ENCODE results near the gene CFAP46. TPM values are rescaled to one million over a fixed set of nuclear protein-coding genes. Genes with fewer than 3 reads are reported as not detected.
A peak's percentile ranks its signal among the peaks of the same experiment; 100 is the strongest.
"Not testable (repeated sequence)": the region's sequence is repeated elsewhere in the genome, so short reads cannot be mapped to it uniquely, and the experiment has no call there.

Gene CFAP46
- total RNA-seq, 3 donors from 2014 or later: 0.22 to 0.53 (median 0.42) TPM

DNA sequence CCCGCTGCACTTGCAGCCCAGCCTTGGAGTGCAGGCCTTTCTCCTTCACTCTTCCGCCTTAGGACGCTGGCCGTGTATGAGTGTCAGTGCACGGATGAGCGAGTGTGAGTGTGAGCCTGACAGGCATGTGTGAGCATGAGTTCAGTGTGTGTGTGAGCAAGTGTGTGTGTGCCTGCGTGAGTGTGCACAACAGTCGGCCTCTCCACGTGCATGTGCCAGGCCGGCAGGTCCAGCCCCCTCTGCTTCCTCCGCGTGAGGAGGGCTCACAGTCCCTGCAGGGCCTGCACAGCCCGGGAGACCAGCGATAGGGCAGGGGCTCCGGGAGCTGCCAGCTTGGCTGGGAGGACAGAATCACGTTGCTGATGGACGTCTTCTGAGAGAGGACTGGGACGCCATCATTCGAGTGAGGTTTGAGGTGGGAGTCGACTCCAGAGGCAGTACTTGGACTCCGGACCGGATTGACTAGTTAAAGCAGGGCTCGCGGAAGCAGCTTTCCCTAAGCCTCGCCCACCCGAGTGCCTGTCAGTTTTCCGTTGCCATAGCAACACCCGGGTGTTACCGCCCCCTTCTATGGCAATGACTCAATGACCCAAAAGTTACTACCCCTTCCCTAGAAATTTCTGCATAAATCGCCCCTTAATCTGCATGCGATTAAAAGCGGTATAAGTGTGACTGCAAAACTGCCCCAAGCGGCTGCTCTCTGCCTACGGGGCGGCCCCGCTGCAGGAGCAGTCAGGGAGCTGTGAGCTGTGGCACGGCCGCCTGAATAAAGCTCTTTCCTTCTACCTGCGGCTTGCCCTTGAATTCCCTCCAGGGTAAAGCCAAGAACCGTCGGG, 19.6 kb upstream of the CFAP46 start:
- peak; percentile 78 to 79 for ATAC-seq
- Mint-ChIP-seq H3K4me1 (ENCODE audit: low read depth) (peaks cover 29% of the 10 kb centered on the region), H3K9me3 (no peaks in the 10 kb centered on the region), H3K36me3 (ENCODE audit: insufficient read depth) (no peaks in the 10 kb centered on the region), H3K27me3 (ENCODE audit: low read depth) (peaks cover 30% of the 10 kb centered on the region), H3K4me3 (peak overlapping the region; percentile 91)
- peak; percentile 47 for DNase-seq

DNA sequence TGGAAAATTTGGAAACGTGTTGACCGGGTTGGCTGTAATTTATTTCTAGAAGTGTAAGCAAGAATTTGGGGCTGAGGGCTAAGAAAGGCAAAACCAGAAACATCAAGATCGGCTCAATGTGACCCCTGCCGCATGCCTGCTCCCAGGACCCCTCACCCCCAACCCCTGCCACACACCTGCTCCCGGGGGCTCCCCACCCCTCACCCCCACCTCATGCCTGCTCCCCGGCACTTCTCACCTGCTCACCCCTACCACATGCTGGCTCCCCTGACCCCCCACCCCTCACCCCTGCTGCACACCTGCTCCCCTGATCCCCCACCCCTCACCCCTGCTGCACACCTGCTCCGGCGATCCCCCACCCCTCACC, 19.0 kb upstream of the CFAP46 start:
- H3K27me3 Mint-ChIP-seq (ENCODE audit: low read depth): peaks cover 29% of the 10 kb centered on the region
- no peak overlapping the region for H3K4me3 Mint-ChIP-seq
- H3K36me3 Mint-ChIP-seq (ENCODE audit: insufficient read depth): no peaks in the 10 kb centered on the region
- no peak for DNase-seq
- H3K4me1 Mint-ChIP-seq (ENCODE audit: low read depth): peaks cover 29% of the 10 kb centered on the region
- ATAC-seq: no peak
- H3K9me3 Mint-ChIP-seq: no peaks in the 10 kb centered on the region

DNA sequence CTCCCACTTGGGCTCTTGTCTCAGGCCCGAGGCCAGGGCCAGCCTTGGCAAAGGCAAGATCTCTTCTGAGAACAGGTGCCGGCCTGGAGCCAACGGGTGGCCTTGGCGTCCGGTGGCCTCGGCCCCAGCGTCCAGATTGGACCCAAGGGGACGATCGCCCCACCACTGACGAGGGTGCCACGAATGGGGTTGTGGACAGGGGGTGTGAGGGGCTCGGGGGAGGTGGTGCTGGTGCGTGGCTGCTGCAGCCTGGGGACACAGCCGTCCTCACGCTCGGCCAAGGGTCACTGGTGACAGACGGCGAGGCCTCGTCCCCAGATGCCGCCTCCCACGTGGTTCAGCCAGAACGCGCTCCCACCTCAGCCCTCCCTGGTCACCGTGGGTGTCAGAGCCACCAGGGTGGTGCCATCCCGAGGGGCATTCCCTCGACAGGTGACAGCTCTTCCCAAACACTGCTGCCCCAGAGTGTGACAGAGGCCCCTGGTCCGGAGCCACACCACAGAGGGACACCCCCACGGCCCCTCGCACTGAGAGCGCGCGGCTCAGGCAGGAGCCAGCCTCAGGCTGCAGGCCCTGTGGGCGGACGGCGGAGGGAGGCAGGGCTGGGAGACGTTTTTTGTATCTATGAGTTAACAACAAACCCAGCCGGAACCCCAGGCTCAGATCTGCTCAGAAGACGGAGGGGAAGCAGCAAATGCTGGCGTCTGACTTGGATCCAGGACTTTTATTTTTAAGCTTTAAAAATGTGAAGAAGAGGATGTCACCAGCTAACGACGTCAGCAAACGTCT, 18.5 kb upstream of the CFAP46 start:
- DNase-seq (no peak), ATAC-seq (no peak)
- no peaks in the 10 kb centered on the region for H3K9me3 Mint-ChIP-seq
- peaks cover 24% of the 10 kb centered on the region for H3K27me3 Mint-ChIP-seq (ENCODE audit: low read depth)
- no peaks in the 10 kb centered on the region for H3K36me3 Mint-ChIP-seq (ENCODE audit: insufficient read depth)
- H3K4me1 Mint-ChIP-seq (ENCODE audit: low read depth): peaks cover 29% of the 10 kb centered on the region
- H3K4me3 Mint-ChIP-seq: no peak overlapping the region

DNA sequence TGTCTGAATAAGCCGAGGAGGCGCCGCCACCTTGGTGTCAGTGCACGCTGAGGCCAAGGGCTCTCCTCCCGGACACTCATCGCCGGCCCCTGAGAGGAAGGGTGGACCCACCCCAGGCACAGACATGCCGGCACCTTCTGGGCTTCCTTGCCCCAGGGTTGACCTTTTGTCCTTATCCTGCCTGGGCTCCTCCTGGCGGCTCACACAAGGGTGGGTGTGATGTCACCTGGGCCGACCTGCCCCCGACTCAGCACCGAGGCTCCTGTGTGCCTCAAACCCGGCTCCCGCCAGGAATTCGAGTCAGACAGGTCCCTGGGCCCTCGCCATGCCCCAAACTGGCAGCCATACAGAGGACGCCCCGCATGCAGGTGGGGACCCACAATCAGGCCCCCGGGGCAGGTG, 17.7 kb upstream of the CFAP46 start:
- ATAC-seq (no peak), DNase-seq (no peak)
- H3K4me3 Mint-ChIP-seq: no peak overlapping the region
- peaks cover 19% of the 10 kb centered on the region for H3K27me3 Mint-ChIP-seq (ENCODE audit: low read depth)
- H3K9me3 Mint-ChIP-seq: no peaks in the 10 kb centered on the region
- no peaks in the 10 kb centered on the region for H3K36me3 Mint-ChIP-seq (ENCODE audit: insufficient read depth)
- H3K4me1 Mint-ChIP-seq (ENCODE audit: low read depth): peaks cover 25% of the 10 kb centered on the region

DNA sequence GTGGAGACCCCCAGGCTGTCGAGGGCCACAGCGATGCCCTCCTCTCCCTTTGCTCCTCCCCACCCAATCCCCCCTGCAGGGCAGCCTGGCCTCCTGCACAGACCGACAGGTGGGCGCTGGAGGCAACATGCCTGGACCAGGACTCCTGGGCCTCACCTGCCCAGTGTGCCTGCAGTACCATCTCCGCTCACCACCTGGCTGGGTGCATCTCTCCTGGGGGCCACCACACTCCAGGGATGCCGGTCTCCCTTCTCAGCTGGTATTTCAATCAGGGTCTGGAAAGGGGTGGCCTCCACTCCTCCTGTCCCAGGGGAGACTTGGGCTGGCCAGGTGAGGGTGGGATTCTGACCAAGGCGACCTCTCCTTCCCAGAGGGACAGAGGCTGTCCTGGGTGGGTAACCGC, 17.2 kb upstream of the CFAP46 start:
- Mint-ChIP-seq H3K27me3 (ENCODE audit: low read depth) (peaks cover 14% of the 10 kb centered on the region), H3K9me3 (no peaks in the 10 kb centered on the region), H3K4me1 (ENCODE audit: low read depth) (peaks cover 23% of the 10 kb centered on the region), H3K4me3 (no peak overlapping the region), H3K36me3 (ENCODE audit: insufficient read depth) (no peaks in the 10 kb centered on the region)
- ATAC-seq: no peak
- no peak for DNase-seq

DNA sequence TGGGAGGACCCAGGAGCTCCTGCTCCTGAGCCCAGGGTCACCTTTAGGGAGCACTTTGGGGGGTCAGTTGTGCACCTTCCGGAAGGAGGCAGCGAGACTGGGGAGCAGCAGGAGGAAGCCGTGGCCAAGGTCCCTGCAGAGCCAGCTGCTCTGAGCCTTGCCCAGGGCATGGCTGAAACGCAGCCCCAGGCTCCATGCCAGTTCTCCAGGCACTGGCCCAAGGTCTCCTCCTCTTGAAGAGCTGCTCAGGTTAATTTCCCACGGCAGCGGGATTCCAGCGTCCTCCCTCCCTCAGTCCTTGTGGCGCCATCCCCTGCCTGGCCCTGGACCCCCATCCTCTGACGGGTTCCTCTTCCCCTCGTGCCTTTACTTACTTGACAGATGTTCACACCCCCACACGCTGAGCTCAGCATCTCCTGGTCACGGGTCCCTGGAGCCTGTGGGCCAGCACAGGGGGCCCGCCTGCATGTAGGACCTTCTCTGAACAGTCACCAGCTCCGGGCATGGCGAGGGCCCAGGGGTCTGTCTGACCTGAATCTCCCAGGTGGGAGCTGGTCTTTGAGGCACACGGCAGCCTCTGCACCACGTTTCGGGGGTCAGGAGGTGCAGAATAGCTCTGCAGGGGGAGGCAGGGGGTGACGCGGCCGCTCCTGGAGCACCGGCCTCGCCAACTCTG, 16.7 kb upstream of the CFAP46 start:
- H3K4me3 Mint-ChIP-seq: no peak overlapping the region
- H3K36me3 Mint-ChIP-seq (ENCODE audit: insufficient read depth): no peaks in the 10 kb centered on the region
- no peak for ATAC-seq
- H3K27me3 Mint-ChIP-seq (ENCODE audit: low read depth): peaks cover 10% of the 10 kb centered on the region
- no peaks in the 10 kb centered on the region for H3K9me3 Mint-ChIP-seq
- H3K4me1 Mint-ChIP-seq (ENCODE audit: low read depth): peaks cover 23% of the 10 kb centered on the region
- DNase-seq: no peak

DNA sequence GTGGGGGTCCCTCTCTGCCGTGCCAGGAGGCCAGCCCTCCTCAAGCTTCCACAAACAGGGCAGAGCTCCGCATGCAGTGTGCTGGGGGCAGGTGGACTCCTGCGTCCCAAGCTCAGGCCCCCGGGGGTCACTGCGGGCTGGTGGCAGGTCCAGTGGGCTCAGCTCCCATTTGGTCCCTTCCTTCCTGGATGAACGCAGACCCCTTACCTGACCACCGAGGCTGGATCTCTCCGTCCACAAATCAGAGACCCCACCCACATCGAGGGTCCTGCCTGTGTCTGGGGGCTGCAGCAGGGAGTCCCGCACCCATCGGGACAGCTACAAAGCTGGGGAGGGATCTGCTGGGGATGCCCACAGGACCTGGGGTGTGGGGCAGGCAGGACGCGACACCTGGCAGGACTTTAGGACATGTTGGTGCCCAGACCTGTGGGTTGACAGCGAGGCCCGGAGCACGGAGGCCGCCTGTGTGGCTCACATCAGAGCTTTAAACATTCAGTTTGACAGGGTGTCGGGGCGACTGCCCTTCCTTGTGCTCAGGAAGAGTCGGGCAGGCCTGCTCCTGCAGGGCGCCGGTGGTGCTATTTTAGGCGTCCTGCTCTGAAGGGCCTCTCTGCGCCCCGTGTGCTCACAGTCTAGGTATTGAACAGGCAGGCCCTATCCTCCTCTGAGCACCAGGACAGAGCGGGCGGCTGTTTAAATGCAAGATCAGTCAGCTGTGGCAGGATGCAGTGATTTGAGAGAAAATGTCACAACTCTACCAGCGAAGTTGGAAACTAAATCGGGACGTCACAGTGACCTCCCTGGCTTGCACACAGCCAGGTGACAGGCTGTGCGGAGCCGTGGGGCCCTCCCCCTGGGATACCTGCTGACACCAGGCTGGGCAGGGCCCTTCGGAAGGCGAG, 15.9 kb upstream of the CFAP46 start:
- Mint-ChIP-seq H3K36me3 (ENCODE audit: insufficient read depth) (no peaks in the 10 kb centered on the region), H3K4me1 (ENCODE audit: low read depth) (peaks cover 17% of the 10 kb centered on the region), H3K9me3 (no peaks in the 10 kb centered on the region), H3K4me3 (no peak overlapping the region), H3K27me3 (ENCODE audit: low read depth) (peaks cover 6% of the 10 kb centered on the region)
- ATAC-seq (no peak), DNase-seq (no peak)

DNA sequence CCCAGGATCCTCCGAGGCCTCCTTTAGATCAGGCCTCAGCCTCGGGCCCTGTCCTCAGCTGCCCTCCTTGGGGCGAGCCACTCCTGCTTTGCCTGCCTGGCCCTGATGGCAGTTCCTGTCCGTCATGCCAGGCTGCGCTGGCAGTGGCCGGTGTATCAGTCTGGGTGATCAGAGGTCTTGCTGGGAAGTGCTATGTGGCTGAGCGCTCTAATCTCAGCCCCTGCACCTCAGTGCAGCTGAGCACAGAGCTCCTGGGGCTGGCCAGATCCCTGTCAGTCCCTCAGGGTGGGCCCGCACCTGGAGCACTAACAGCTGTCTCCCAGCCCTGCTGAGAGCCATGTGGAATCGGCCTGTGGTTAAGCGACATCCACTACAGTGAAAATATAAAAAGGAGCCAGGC, 14.8 kb upstream of the CFAP46 start:
- Mint-ChIP-seq H3K36me3 (ENCODE audit: insufficient read depth) (no peaks in the 10 kb centered on the region), H3K27me3 (ENCODE audit: low read depth) (peaks cover 8% of the 10 kb centered on the region), H3K4me1 (ENCODE audit: low read depth) (peaks cover 6% of the 10 kb centered on the region), H3K4me3 (no peak overlapping the region), H3K9me3 (no peaks in the 10 kb centered on the region)
- no peak for DNase-seq
- ATAC-seq: no peak

DNA sequence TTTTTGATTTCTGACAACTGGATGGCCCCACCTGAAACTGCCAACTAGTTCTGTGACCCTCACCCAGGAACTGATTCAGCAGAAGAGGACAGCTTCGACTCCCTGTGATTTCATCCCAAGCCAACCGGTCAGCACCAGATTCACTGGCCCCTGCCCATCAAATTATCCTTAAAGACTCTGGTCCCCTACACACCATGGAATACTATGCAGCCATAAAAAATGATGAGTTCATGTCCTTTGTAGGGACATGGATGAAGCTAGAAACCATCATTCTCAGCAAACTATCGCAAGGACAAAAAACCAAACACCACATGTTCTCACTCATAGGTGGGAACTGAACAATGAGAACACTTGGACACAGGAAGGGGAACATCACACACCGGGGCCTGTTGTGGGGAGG, 13.9 kb upstream of the CFAP46 start:
- H3K9me3 Mint-ChIP-seq; H3K4me3 Mint-ChIP-seq; DNase-seq; H3K4me1 Mint-ChIP-seq (ENCODE audit: low read depth); ATAC-seq; H3K36me3 Mint-ChIP-seq (ENCODE audit: insufficient read depth): not testable (repeated sequence)
- peaks cover 15% of the 10 kb centered on the region for H3K27me3 Mint-ChIP-seq (ENCODE audit: low read depth)

DNA sequence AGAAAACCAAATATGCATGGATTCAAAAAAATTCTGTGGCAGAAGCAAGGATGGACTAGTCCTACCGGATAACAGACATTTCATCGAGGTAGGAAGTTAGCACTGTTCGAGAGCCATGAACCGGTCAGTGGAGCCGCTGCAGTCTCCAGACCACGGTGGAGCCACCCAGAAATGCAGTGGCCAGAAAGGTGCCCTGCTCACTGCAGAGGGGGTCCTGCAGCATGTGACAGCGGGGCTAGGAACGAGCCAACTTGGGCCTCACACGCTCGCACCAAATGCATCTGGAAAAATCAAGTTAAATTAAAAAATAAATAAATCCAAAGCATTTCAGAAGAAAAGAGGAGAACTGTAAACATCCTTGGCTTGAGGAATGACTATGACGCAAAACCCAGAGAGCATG, 13.1 kb upstream of the CFAP46 start:
- DNase-seq: no peak
- H3K4me3 Mint-ChIP-seq: no peak overlapping the region
- no peaks in the 10 kb centered on the region for H3K9me3 Mint-ChIP-seq
- peaks cover 20% of the 10 kb centered on the region for H3K27me3 Mint-ChIP-seq (ENCODE audit: low read depth)
- no peak for ATAC-seq
- H3K36me3 Mint-ChIP-seq (ENCODE audit: insufficient read depth): no peaks in the 10 kb centered on the region
- no peaks in the 10 kb centered on the region for H3K4me1 Mint-ChIP-seq (ENCODE audit: low read depth)

DNA sequence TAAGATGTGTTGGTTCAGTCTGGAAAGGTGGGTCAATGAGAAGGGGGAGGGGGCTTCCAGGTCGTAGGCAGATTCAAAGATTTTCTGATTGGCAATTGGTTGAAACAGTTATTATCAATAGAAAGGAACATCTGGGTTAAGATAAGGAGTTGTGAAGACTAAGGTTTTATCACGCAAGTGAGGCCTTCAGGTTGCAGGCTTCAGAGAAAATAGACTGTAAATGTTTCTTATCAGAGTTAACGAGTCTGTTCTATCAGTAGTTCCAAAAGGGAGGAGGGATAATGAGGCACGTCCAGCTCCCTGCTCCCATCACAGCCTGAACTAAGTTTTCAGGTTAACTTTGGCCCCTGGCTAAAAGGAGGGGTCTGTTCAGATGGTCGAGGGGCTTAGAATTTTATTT, 11.1 kb upstream of the CFAP46 start:
- peaks cover 31% of the 10 kb centered on the region for H3K27me3 Mint-ChIP-seq (ENCODE audit: low read depth)
- no peaks in the 10 kb centered on the region for H3K36me3 Mint-ChIP-seq (ENCODE audit: insufficient read depth)
- no peak overlapping the region for H3K4me3 Mint-ChIP-seq
- ATAC-seq (no peak), DNase-seq (no peak)
- H3K4me1 Mint-ChIP-seq (ENCODE audit: low read depth): no peaks in the 10 kb centered on the region
- H3K9me3 Mint-ChIP-seq: no peaks in the 10 kb centered on the region

DNA sequence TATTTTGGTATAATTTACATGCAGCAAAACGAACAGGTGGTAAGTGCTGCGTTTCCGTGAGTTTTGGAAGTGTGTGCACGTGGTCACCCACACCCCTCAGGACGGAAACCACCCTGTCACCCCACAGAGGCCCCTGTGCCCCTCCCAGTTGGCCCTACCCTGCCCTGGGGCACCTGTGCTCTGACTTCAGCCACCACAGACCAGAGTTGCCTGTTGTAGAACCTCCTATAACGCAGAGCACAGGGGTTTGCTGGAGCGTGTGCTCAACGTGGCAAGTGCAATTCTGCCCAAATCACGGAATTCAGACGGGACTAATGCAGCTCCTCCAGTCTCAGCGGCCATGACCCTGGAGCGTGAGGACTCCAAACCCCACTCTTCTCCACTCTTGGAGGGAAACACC, 9.6 kb upstream of the CFAP46 start:
- Mint-ChIP-seq H3K27me3 (ENCODE audit: low read depth) (peaks cover 34% of the 10 kb centered on the region), H3K4me3 (no peak overlapping the region), H3K36me3 (ENCODE audit: insufficient read depth) (no peaks in the 10 kb centered on the region), H3K4me1 (ENCODE audit: low read depth) (no peaks in the 10 kb centered on the region), H3K9me3 (no peaks in the 10 kb centered on the region)
- ATAC-seq: no peak
- no peak for DNase-seq

DNA sequence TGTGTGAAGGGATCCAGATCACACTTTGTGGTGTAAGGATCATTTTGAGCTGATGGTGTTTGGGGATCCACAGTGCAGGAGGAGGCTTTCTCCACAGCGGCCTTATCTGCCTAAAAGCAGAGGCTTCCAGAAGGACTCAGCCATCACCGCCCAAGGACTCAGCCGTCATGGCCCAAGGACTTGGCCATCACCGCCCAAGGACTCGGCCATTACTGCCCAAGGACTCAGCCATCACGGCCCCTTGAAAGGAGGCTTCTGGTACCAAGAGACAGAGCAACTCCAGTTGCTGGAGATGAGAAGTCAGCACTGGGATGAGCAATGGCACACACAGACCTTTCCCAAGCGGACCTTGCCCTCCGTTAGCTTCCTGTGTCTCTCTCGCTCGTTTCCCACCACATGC, 6.0 kb upstream of the CFAP46 start:
- ATAC-seq (no peak), DNase-seq (no peak)
- H3K27me3 Mint-ChIP-seq (ENCODE audit: low read depth): peaks cover 55% of the 10 kb centered on the region
- no peaks in the 10 kb centered on the region for H3K36me3 Mint-ChIP-seq (ENCODE audit: insufficient read depth)
- no peaks in the 10 kb centered on the region for H3K4me1 Mint-ChIP-seq (ENCODE audit: low read depth)
- no peak overlapping the region for H3K4me3 Mint-ChIP-seq
- H3K9me3 Mint-ChIP-seq: no peaks in the 10 kb centered on the region

DNA sequence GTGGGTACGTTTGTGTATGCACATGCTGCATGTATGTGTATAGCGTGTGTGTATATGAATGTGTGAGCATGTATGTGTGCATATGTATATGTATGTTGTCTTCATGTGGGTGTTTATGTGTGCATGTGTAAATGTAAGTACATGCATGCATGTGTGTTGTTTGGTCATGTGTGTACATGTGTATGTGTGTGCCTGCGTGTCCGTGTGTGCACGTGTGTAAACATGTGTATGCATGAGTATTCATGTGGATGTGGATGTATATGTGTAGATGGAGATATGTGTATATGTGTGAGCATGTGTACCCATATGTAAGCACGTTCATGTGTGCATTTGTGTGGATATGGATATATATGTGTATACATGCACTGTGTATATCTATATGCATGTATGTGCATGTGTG, 5.5 kb upstream of the CFAP46 start:
- H3K4me3 Mint-ChIP-seq: no peak overlapping the region

More for the DNA sequence above, 5.5 kb upstream of the CFAP46 start:
- H3K36me3 Mint-ChIP-seq (ENCODE audit: insufficient read depth): no peaks in the 10 kb centered on the region
- no peak for ATAC-seq
- no peak for DNase-seq
- peaks cover 51% of the 10 kb centered on the region for H3K27me3 Mint-ChIP-seq (ENCODE audit: low read depth)
- no peaks in the 10 kb centered on the region for H3K9me3 Mint-ChIP-seq
- peaks cover under 1% of the 10 kb centered on the region for H3K4me1 Mint-ChIP-seq (ENCODE audit: low read depth)
